GM18868 (cell line): ENCODE results near the gene DNAH10.
"Not testable (repeated sequence)": the region's sequence is repeated elsewhere in the genome, so short reads cannot be mapped to it uniquely, and the experiment has no call there.

Experiments
- ATAC-seq: cut with Tn5 transposase; IDR thresholded peaks from one replicate; pipeline ENCODE4 v1.9.1; 2021; ENCODE audit warnings: mild to moderate bottlenecking, moderate library complexity; ENCODE audit not compliant: unreplicated experiment

The DNAH10 gene

GRCh38 chr12:123787466-123787865 lies 25.4 kb downstream of the DNAH10 start:
- ATAC-seq: no peak

- ATAC-seq: no peak
These were observed 26.4 kb downstream of the DNAH10 start for GRCh38 chr12:123788541-123788940.

- ATAC-seq: not testable (repeated sequence)
These were observed 27.3 kb downstream of the DNAH10 start for GRCh38 chr12:123789422-123789821.

GRCh38 chr12:123790905-123791467 lies 28.9 kb downstream of the DNAH10 start:
- no peak for ATAC-seq

GRCh38 chr12:123794027-123794426 lies 31.9 kb downstream of the DNAH10 start:
- no peak for ATAC-seq

GRCh38 chr12:123798518-123798917 lies 36.4 kb downstream of the DNAH10 start:
- no peak for ATAC-seq

- no peak for ATAC-seq
These were observed 37.1 kb downstream of the DNAH10 start for GRCh38 chr12:123799227-123799626.

- ATAC-seq: no peak
These were observed 39.6 kb downstream of the DNAH10 start for GRCh38 chr12:123801573-123802178.

- ATAC-seq: no peak
These were observed 43.1 kb downstream of the DNAH10 start for GRCh38 chr12:123805173-123805572.

GRCh38 chr12:123807002-123807401 lies 44.9 kb downstream of the DNAH10 start:
- no peak for ATAC-seq

- no peak for ATAC-seq
These were observed 45.6 kb downstream of the DNAH10 start for GRCh38 chr12:123807670-123808069.

GRCh38 chr12:123808167-123808566 lies 46.1 kb downstream of the DNAH10 start:
- ATAC-seq: no peak

- no peak for ATAC-seq
These were observed 51.2 kb downstream of the DNAH10 start for GRCh38 chr12:123813349-123813748.

GRCh38 chr12:123815968-123816367 lies 53.9 kb downstream of the DNAH10 start:
- ATAC-seq: no peak

GRCh38 chr12:123816896-123817537 lies 54.9 kb downstream of the DNAH10 start:
- no peak for ATAC-seq

- no peak for ATAC-seq
These were observed 60.7 kb downstream of the DNAH10 start for GRCh38 chr12:123822804-123823203.

- ATAC-seq: no peak
These were observed 66.0 kb downstream of the DNAH10 start for GRCh38 chr12:123828120-123828519.

GRCh38 chr12:123828854-123829547 lies 66.9 kb downstream of the DNAH10 start:
- ATAC-seq: no peak

GRCh38 chr12:123829561-123829960 lies 67.5 kb downstream of the DNAH10 start:
- no peak for ATAC-seq

GRCh38 chr12:123830675-123831074 lies 68.6 kb downstream of the DNAH10 start:
- no peak for ATAC-seq

GRCh38 chr12:123832052-123832451 lies 70.0 kb downstream of the DNAH10 start:
- ATAC-seq: no peak

GRCh38 chr12:123833830-123834229 lies 71.7 kb downstream of the DNAH10 start:
- no peak for ATAC-seq
